GM18520 (cell line): ENCODE measurements around the gene PNMA8C.
"Not testable (repeated sequence)": the region's sequence is repeated elsewhere in the genome, so short reads cannot be mapped to it uniquely, and the experiment has no call there.

Source experiments
- ATAC-seq: cut with Tn5 transposase; IDR thresholded peaks from one replicate; pipeline ENCODE4 v1.9.1; 2021; ENCODE audit not compliant: unreplicated experiment

The PNMA8C gene

DNA sequence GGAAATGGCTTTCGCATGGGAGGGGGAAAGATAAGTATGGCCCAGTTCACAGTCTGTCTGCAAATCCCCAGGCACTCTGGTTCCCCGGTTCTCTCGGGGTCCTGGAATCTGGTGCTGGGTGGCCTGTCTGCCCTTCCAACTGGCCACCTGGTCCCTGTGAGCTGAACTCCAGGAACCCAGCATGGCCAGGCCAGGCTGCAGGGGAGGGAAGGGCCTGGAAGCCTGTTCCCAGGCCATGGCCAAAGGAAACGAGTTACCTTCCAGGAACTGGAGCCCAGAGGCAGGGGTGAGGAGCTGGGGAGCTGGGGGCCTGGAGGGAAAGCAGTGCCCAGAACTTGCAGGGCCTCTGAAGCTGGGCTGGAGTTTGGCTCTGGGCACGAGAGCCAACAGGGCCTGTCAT is 19.1 kb upstream of the PNMA8C start:
- ATAC-seq, result no peak

DNA sequence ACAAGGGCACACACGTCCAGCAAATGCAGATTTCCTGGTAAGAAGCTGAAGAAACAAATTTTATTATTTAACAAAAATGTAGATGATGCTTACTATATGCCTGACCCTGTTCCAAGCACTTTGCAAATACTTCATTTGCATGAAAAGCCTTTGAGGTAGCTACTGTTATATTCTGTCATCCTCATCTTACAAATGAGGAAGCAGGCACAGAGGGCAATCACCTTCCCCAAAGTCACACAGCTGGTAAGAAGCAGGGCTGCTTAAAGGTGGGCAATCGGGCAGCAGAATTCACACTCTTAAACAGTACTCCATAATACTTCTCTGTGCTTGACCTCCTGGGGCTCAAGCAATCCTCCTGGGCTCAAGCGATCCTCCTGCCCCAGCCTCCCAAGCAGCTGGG is 18.3 kb upstream of the PNMA8C start:
- ATAC-seq, result no peak

DNA sequence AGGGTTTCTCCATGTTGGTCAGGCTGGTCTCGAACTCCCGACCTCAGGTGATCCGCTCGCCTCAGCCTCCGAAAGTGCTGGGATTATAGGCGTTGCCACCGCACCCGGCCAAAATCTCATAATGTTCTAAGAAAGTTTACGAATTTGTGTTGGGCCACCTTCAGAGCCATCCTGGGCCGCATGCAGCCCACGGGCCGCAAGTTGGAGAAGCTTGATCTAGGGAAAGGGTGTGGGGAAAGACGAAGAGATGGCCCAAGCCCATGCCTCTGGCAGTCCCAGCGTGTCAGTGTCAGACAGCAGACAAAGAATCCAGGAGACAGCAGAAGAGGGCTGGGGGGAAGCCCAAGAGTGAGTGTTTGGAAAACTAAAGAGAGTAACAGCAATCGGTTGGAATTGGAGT is 17.3 kb upstream of the PNMA8C start:
- no peak for ATAC-seq

DNA sequence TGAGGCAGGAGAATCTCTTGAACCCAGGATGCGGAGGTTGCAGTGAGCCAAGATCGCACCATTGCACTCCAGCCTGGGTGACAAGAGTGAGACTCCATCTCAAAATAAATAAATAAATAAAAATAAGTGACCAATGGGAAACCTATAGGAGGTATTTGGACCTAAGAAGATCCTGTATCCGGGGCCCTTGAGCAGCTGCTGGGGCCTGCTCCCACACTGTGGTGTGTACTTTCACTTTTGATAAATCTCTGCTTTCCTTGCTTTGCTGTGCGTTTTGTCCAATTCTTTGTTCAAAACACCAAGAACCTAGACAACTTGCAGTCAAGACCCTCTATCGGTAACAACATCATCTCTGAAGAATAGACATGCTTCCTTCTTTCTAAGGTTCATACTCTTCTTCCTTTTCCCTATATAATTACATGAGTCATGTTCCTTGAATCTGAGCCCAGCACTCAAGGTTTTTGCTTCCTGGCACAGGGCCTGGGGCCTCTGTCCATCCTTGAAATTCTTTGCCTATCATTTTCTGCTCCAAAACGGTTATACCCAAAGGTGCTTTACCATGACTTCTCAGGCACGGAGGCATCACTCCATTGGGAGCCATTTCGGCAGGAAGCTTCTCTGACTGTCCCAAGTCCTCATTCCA is 14.2 kb upstream of the PNMA8C start:
- no peak for ATAC-seq

DNA sequence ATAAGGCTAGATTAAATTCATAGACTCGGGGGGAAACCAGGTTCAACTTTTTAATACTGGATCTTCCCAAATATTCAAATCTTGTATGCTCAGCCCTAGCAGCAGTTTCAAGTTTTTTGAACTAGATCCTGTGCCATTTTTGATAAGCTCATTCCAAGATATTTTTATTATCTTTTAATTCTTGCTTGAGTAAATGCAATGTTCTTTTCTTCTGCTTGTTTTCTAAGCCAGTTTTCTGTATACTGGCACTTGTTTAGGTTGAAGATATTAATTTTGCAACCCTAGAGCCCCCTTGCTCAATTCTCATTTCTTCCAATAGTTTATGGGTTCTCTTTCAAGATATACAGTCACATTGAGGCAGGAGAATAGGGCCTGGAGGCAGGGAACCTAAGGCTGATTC is 13.1 kb upstream of the PNMA8C start:
- no peak for ATAC-seq

DNA sequence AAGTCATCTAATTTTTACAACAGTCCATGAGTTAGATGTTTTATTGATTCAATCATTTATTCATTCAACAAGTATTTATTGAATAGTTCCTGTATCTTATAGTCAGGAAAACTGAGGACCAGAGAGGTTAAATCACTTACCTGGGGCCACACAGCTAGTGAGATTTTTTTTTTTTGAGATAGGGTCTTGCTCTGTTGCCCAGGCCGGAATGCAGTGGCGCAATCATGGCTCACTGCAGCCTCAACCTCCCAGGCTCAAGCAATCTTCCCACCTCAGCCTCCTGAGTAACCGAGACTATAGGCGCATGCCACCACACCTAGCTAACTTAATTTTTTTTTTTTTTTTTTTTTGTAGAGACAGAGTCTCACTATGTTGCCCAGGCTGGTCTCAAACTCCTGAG is 7.0 kb upstream of the PNMA8C start:
- ATAC-seq, result not testable (repeated sequence)

DNA sequence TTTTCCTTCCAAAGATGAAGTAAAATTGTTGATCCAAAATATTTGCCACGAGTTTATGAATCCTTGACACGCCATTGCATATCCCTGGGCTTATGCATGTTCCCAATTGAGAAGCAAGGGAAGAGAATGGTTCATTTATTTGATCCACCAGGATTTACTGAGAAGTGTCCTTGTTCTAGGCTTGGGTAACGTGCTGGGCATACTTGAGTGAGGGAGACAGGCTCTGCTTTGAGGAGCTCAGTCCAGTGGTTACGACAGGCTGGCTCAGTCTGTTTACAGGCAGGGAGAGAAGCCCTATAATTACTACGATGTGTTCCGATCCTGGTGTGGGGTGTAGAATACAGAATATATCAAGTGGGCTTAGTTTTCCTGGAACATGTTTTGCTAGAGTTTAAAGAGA is 6.3 kb upstream of the PNMA8C start:
- ATAC-seq, result no peak

DNA sequence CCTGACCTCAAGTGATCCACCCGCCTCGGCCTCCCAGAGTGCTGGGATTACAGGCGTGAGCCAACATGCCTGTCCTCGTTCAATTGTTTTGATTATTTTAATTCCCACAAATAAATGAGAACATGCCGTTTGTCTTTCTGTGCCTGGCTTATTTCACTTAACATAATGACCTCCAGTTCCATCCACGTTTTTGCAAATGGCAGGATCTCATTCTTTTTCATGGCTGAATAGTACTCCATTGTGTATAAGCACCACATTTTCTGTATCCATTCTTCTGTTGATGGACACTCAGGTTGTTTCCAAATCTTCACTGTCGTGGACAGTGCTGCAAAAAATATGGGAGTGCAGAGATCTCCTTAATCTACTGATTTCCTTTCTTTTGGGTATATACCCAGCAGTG is 4.7 kb upstream of the PNMA8C start:
- ATAC-seq, result not testable (repeated sequence)

DNA sequence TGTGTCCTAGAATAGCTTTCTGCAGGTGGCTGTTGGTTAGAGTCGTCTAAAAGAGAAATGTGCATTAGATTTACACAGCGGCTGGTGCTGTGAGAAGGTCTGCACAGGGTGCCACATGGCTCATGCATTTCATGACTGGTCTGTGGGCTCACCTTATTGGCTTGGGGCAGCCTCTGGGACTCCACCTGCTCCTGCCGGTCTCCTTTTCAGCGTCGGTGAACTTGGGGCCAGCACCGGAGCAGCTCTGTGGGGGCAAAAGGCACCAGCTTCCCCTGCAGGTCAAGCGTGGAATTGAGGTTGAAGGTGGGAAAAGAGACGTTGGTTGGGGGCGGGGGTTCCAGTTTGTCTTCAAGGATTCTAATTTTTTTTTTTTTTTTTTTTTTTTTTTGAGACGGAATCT is 3.1 kb upstream of the PNMA8C start:
- ATAC-seq, result no peak

DNA sequence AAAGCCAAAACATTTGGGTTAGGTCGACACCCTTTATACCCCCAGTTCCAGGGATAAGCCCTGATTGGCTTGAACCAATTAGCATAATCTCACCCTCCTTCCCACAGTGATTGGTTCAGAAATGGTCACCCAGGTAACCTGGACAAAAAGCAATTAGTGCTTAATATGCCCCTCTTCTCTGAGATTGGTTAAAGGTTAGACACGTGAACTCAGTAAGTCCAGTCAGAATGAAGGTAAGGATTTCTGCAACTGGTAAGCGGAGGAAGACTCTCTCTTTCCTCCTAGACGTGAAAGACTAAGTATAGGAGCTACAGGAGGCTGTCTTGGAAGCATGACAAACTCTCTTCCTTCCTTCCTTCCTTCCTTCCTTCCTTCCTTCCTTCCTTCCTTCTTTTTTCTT is 1.3 kb upstream of the PNMA8C start:
- ATAC-seq, result no peak

DNA sequence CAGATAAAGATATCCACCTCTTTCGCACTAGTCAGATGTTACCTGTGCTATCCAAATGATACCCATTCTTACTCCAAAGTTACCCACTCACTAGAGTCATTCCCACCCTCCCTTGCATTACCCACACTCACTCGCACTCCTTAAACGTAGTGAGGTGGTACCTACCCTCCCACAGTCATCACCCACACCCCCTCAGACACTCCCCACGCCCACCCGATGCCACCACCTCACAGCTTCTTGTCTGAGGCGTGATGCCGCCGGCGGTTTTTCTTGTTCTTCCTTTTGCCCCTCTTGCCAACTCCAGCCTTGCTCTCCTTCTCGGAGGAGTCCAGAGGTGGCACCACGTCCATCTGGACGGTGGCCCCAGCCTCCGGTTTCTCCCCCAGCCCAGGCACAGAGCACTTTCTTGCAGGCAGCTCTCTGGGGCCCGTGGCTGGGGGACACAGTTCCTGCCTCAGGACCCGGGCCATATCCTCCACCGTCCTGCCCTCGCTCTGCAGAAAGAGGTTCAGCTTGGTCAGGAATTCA is 1.2 kb downstream of the PNMA8C start:
- no peak for ATAC-seq

DNA sequence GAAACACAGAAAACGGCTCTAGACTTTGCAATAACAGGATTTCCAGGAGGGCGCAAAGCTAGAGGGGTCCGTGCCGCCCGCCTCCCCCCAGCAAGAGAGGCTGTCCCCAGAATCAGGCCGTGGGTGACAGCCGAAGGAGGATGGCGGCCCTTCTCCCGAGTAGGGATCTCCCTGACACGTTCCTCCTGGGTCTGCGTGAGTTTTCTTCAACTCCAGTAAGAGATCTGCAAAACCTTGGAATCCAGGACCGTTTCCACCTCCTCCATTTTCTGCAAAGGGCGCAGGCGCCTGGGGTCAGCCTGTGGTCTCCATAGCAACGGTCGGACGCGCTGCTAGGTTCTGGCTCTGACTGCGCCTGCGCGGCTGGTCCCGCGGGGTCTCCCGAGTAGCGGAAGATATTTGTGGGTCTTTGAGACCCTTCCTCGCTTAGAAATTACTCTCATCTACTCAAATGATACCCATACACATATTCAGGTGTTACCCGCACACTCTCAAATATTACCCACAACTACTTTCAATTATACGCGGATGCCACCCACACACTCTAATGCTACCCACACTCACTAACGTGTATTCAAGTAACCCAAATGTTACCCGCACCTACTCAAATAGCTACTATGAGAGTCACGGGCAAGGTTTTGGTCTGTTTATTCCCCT is 2.1 kb downstream of the PNMA8C start:
- ATAC-seq, result no peak

DNA sequence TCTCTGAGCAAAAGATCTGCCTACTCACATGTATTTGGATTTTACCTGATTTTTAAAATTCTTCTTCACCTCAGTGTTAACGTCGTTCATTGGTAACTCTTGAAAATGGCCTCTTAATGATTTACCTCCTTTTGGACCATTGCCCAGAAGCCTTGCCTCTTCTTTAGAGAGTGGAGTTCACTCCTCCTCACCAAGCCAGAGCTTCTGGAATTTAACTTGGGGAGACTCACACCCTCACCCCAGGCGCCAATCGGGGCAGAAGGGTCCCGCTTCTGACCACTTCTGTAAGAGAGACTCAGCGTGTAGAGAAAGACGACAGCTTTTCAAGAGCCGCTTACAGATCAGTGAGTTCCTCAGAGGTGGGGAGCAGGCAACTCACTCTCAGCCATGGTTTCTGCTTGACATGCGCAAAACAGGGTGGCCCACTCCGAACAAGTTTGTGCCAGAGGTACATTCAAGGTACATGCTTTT is 2.7 kb downstream of the PNMA8C start:
- ATAC-seq, result no peak

DNA sequence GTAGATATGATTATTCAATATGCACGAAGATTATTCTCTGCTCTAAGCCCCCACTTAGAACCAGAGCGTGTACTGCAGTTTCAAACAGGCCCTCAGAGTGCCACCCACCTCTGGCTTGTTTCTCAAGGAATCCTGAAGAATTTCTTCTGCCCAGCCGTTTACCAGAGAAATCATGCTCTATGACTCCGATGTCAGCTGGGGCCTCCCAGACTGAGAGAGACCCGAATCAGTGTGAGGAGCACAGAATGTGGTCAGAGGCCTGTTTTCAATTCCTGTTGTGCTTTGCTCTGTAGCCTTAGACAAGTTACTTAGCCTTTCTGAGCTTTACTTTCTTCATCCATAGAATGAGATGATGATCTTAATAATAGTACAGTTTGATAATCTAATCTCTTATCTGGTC is 5.5 kb downstream of the PNMA8C start:
- ATAC-seq, result no peak

DNA sequence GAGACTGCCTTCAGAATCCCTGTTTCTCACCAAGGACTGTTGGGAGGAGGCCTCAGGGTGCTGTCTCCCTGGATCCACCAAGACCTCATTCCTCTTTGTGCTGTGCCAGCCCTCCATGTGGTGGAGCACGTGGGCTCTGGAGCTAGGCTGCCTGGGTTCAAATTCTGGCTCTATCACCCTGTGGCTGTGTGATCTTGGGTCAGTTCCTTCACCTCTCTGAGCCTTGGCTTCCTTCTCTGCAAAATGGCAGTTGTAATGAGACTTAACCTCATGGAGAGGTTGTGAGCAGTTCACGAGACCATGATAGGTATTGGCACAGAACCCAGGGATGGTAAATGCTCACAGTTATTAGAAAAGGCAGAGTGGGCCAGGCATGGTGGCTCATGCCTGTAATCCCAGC is 6.4 kb downstream of the PNMA8C start:
- ATAC-seq, result no peak

DNA sequence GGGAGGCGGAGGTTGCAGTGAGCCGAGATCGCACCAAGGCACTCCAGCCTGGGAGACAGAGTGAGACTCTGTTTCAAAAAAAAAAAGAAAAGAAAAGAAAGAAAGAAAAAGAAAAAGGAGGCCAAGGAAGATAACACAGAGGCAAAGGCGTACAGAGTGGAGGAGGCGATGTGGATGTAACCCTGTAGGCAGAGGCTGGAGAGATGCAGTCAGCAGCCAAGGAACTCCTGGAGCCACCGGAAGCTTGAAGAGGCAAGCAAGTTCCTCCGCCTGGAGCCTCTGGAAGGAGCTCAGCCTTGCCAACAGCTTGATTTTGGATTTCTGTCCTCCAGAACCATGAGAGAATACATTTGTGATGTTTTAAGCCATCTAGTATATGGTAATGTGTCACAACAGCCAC is 8.7 kb downstream of the PNMA8C start:
- ATAC-seq, result no peak

DNA sequence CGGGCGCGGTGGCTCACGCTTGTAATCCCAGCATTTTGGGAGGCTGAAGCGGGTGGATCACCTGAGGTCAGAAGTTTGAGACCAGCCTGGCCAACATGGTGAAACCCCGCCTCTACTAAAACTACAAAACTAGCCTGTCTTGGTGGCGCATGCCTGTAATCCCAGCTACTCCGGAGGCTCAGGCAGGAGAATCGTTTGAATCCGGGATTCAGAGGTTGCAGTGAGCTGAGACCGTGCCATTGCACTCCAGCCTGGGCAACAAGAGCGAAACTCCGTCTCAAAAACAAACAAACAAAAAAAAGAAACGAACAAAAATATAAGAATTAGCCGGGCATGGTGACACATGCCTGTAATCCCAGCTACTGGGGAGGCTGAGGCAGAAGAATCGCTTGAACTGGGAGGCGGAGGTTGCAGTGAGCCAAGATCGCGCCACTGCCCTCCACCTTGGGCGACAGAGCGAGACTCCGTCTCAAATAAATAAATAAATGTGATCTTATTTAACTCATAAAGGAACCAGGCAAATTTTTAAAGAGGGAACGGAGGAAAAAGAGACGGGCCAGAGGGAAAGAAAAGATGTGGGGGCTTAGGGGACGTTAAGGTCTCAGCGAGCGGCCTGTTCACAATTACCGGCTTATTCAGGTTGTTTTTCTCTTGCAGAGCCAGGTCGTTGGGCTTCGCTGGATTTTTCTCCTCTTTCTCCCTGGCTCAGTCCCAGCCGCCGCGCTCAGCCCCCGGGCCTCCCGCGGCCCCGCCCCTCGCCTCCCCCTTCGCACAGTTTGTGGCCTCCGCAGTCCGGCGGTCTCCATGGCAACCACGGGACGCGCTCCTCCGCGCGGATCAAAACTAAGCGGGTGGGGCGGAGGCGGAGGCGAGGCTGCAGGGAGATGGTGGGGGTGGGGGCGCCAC is 12.7 kb downstream of the PNMA8C start:
- ATAC-seq, result not testable (repeated sequence)

DNA sequence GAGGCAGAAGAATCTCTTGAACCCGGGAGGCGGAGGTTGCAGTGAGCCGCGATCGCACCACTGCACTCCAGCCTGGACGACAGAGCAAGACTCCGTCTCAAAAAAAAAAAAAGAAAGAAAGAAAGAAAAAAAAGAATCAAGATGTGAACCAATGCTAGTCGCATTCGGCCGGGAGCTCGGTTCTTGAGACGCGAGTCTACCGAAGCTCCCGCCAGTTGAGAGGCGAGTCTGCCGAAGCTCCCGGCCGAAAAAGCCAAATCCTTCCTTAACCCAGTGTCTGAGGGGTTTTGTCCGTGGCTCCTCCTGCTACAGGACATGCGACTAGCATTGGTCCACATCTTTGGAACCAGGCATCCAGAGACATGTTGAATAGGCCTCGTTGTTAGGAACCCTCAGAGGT is 13.8 kb downstream of the PNMA8C start:
- ATAC-seq, result not testable (repeated sequence)

DNA sequence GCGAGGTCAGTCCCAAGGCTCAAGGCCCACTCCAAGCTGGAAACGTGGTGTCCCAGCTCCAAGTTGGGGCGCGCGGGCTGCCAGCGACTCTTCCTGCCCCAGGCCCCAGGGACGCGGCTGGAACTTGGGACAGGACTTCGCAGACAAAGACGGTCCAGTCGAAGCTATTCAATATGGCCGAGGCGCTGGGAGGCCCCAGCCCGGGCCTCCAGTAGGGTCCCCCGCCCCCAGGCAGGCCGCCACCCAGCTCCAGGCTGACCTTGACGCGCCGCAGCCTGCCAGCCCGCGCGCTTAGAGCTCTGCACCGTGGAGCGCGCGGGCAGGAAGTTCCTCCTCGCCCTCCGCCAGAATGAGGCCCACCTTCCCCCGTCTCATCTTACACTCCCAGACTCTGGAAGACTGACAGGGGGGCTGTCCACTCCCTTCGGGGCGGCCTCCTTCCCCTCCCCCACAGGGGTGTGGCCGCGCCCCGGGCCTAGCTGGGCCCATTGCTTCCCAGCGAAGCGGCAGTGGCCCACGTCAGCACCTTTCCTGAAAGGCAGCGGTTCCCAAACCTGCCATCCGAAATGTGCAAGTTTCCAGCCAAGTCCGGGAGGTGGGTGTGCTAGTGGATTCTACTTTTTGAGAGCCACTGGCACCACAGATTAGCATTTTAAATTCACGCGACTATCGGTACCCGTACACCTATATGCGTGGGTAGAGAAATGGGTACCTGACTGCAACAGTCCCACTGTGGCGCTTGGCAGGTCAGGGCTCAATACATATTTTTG is 15.3 kb downstream of the PNMA8C start, which contains the start of gene CCDC8:
CCDC8 (minus strand) TSS at position 303 of the 770 bp plus-strand sequence. CDS start 754 bp downstream, outside the sequence.
- no peak for ATAC-seq

DNA sequence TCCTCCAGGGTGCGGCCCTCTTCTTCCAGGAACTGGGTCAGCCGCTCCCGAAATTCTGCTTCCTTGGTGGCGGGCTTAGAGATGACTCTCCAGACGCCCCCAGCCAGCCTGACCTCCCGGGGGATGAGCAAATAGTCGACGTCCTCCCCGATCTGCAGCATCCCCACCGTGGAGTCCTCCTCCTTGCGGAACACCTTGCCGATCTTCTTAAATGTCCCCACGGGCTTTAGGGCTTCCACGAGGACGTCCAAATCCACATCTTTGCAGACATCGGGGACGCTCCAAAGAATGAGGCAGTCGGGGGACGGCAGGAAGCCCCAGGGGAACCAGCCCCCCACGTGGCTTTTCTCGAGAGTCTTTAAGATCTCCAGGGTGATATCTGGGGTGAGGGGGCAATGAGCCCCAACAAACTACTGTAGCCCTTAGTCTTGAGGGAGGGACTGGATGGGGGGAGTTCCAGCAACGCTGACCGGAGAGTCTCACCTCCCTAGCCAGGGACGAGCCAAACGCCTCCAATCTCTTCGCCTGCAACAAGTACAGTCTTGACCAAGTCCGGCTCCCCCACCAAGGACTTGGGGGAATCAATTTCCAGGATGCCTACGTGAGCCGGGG is 16.0 kb downstream of the PNMA8C start:
- no peak for ATAC-seq
